AG10803 (cell line): ENCODE data around the gene LSS.

Experiments
- DNase-seq: peaks from one replicate; pipeline ENCODE4 v3.0.0; 2010; ENCODE audit warnings: low read depth
- H3K4me3 ChIP-seq: 2 replicates; pipeline ENCODE4 v1.5.1; 2011; ENCODE audit warnings: mild to moderate bottlenecking, low read length, control low read depth
- CTCF ChIP-seq: conservative IDR thresholded peaks from 2 replicates; pipeline ENCODE4 v1.5.1; 2011; ENCODE audit warnings: mild to moderate bottlenecking, low read length, control low read depth, inconsistent platforms

The LSS gene

GRCh38 chr21:46220275-46220810, 8.2 kb downstream of the LSS start:
- no peak overlapping the region for H3K4me3 ChIP-seq
- DNase-seq: no peak
- no peak for TF ChIP-seq CTCF

- no peak for TF ChIP-seq CTCF
- DNase-seq: no peak
- no peak overlapping the region for H3K4me3 ChIP-seq
These were observed 8.9 kb downstream of the LSS start for GRCh38 chr21:46219591-46220239.

- no peak for TF ChIP-seq CTCF
- no peak overlapping the region for H3K4me3 ChIP-seq
- DNase-seq: no peak
These were observed 9.5 kb downstream of the LSS start for GRCh38 chr21:46218906-46219590.

GRCh38 chr21:46217511-46218196, 10.9 kb downstream of the LSS start:
- DNase-seq: no peak
- TF ChIP-seq CTCF: no peak
- no peak overlapping the region for H3K4me3 ChIP-seq

- no peak for DNase-seq
- TF ChIP-seq CTCF: no peak
- H3K4me3 ChIP-seq: no peak overlapping the region
These were observed 12.3 kb downstream of the LSS start for GRCh38 chr21:46216132-46216747.

GRCh38 chr21:46215436-46216131, 13.0 kb downstream of the LSS start:
- TF ChIP-seq CTCF: no peak
- no peak for DNase-seq
- H3K4me3 ChIP-seq: no peak overlapping the region
